Loucy (cell line): ENCODE measurements around the gene CYP2A13.

Source experiments
- EZH2phosphoT487 ChIP-seq: fragments of 200-600 bp; IDR thresholded peaks from 2 replicates; pipeline ENCODE4 v1.6.1; 2018; ENCODE audit warnings: antibody characterized with exemption, mild to moderate bottlenecking, moderate library complexity, borderline replicate concordance
- TF ChIP-seq, protein P1 (sequence below): fragments of 200-600 bp; sonication (generic); conservative IDR thresholded peaks from 2 replicates; pipeline ENCODE4 v1.5.1; 2014; ENCODE audit warnings: mild to moderate bottlenecking, antibody characterized with exemption, low read length

DNA sequence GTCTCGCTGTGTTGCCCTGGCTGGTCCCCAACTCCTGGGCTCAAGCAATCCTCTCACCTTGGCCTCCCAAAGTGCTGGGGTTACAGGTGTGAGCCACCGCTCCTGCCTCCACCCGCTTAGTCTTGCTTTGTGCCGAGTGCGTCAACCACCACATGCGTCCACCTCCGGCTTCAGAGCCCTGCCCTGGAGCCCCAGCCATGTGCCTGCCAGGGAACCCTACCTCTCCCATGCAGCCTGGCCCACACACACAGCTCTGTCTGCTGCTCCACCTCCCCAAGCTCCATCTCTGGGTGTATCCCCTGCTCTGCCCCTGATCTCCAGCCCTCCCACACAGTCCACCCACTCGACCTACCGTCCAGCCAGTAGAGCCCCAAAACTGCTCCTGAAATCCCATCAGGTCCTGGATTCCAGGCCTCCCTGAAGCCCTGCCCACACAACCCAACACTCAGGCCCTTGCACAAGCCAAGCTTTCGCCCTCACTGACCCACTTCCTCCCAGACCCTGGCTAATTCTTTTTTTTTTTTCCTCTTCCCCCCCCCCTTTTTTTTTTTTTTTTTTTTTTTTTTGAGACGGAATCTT, 35.6 kb downstream of the CYP2A13 start:
- TF ChIP-seq, protein P1, sequence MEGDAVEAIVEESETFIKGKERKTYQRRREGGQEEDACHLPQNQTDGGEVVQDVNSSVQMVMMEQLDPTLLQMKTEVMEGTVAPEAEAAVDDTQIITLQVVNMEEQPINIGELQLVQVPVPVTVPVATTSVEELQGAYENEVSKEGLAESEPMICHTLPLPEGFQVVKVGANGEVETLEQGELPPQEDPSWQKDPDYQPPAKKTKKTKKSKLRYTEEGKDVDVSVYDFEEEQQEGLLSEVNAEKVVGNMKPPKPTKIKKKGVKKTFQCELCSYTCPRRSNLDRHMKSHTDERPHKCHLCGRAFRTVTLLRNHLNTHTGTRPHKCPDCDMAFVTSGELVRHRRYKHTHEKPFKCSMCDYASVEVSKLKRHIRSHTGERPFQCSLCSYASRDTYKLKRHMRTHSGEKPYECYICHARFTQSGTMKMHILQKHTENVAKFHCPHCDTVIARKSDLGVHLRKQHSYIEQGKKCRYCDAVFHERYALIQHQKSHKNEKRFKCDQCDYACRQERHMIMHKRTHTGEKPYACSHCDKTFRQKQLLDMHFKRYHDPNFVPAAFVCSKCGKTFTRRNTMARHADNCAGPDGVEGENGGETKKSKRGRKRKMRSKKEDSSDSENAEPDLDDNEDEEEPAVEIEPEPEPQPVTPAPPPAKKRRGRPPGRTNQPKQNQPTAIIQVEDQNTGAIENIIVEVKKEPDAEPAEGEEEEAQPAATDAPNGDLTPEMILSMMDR: no peak
- TF ChIP-seq EZH2phosphoT487: no peak
